ENCODE data around the gene UBE2D4. TPM values are rescaled to one million over a fixed set of nuclear protein-coding genes. Genes with fewer than 3 reads are reported as not detected.
A peak's percentile ranks its signal among the peaks of the same experiment; 100 is the strongest.
"Not testable (repeated sequence)": the region's sequence is repeated elsewhere in the genome, so short reads cannot be mapped to it uniquely, and the experiment has no call there.

UBE2D4 gene
- polyA plus RNA-seq (ENCODE audit: insufficient read length): 18.6 TPM

- peak; percentile 83 for DNase-seq
These were observed at the start of gene UBE2D4 for GRCh38 chr7:43925984-43926797. Gene UBE2D4 (plus strand): TSS chr7:43926436. CDS start chr7:43926533, 97 bp downstream.

DNA sequence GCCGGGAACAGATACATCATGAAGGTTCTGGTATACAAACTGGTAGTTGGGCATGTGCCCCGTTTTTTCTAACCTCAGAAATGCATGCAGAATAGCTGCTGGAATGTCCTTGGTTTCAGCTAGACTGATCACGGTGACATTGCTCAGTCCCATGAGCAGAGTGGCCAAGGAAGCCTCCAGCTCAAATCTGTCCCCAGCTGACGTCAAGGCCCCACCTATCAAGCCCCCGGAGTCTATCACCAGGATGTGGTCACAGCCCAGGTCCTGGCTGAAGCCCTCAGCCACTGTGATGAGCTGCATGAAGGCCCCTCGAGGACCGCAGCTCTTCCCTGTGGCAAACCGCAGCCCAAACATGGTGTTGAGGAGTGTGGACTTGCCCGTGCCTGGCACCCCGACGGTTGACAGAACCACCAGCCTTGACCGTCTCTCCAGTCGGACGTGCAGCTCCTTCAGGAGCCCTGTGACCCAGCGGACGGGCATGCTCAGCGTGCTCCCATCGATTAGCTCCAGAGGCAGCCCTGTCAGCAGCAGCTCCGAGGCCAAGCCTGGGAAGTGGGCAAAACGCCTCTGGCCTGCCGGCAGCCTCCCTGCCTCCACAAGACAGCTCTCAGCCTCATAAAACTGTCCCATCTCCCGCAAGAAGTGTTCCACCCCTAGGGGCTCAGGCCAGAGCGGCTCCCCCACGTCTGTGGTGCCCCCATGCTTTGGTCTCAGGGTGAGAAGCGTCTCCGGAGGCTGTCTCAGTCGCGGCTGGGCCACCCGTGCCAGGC is 49.1 kb upstream of the UBE2D4 start:
- no peak for DNase-seq

GRCh38 chr7:43877968-43878864 is 48.0 kb upstream of the UBE2D4 start:
- no peak for DNase-seq

- no peak for DNase-seq
These were observed 47.4 kb upstream of the UBE2D4 start for GRCh38 chr7:43878867-43879266.

DNA sequence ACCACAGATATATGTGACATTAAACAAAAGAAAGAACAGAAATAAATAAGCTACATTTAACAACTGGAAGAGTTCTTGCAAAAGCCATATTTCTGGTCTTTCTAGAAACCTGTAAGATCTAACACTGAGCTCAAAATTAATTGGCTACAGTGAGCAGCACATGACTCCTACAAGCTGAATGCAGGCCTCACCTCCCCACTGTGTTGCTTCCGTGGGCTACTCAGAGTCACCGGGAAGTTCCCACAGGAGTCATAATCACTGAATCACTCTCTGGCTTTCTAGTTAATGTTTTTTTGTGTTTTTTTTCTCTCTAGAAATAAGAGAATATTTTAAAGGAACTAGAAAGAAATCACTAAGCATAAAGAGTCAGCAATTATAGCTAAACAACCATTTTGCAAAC is 46.8 kb upstream of the UBE2D4 start:
- DNase-seq: no peak

DNA sequence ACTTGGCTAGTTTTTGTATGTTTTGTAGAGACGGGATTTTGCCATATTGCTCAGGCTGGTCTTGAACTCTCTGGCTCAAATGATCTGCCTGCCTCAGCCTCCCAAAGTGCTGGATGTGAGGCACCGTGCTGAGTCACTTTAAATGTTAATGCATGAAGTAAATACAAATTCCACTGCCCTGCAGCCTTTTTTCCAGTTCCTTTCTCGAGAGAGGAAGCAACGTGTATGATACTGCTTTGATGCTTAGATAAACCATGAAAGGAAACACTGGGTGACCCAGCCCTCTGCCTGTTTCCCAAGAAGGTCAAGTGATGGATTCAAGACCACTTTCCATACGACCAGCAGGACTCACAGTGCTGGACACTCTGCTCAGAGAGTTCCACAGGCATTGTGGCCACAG is 45.6 kb upstream of the UBE2D4 start:
- DNase-seq: no peak

DNA sequence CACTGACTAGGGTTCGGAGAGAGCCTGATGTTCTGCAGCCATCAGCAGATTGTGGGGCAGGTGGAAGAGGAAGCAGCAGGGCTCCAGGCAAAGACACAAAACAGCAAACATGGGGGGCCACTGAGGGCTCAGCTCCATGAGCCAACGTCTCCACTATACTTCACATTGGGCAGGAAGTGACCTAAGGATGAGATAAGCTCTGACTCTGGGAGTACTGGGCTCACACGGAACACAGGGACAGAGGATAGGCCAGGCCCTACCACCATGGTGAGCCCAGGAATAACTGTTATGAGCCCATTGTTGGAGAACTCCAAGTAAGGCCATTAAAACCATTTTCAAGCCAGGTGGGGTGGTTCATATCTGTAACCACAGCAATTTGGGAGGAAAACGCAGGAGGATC is 42.0 kb upstream of the UBE2D4 start:
- DNase-seq: no peak

DNA sequence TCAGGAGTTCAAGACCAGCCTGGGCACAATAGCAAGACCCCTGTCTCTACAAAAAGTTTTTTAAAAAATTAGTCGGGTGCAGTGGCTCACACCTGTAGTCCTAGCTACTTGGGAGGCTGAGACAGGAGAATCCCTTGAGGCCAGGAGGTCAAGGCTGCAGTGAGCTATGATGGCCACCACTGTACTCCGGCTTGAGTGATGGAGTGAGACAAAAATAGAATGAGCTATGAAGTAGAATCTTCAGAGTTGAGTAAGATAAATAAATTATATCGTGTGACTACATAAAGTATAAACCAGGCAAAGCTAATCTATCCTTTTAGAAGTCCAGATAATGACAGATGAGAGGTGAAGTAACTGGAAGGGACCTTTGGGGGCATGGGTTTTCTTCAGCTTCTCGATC is 41.6 kb upstream of the UBE2D4 start:
- no peak for DNase-seq

DNA sequence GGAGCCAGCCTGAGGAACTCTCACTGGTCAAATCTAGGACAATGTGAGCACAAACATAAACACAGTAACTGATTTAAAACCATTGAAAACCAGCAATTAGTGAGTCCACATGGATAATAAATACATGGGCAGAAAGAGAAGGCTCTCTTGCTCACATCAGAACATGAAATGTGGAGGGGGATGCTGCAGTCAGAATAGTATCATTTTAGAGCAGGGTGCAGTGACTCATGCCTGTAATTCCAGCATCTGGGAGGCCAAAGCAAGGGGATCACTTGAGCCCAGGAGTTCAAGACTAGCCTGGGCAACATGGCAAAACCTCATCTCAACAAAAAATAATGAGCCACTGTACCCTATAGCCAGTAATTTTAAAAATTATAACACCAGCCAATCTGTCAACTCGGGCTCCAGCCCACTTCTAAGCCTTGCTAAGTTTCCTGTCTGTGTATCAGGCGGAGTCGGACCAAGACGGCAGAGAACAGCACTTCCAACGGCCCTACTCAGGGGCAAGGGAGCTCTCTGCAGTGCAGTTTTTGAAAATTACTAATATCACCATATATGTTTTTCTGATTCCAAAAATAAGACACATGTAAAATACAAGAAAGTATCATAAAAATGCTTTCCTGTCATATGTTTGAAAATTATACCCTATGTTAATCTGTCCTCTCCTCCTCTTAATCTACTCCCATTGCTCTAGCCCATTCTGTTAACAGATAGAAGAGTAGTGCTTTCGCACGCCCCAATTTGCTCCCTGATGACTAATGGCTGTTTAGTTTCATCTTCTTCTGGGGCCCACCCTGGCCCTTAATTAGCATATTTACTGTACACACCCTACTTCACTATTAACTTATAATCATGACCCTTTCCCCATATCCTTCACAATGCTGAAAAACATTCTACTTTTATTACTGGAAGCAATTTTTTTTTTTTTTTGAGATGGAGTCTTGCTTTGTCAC is 37.0 kb upstream of the UBE2D4 start:
- no peak for DNase-seq

- no peak for DNase-seq
These were observed 35.8 kb upstream of the UBE2D4 start for GRCh38 chr7:43890468-43890867.

GRCh38 chr7:43891069-43891955 is 34.9 kb upstream of the UBE2D4 start:
- no peak for DNase-seq

DNA sequence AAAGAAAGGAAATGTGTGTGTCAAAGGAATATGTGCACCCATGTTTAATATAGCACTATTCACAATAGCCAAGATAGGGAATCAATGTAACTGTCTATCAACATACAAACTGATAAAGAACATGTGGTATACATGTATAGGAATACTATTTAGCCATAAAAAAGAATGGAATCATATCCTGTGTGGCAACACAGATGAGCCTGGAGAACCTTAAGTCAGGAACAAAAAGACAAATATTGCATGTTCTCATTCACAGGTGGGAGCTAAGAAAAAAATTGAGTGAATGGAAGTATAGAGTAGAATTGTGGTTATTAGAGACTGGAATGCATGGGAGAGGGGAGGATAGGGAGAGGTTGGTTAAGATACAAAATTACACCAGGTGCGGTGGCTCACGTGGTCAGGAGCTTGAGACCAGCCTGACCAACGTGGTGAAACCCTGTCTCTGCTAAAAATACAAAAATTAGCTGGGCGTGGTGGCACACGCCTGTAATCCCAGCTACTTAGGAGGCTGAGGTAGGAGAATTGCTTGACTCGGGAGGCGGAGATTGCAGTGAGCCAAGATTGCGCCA is 30.3 kb upstream of the UBE2D4 start:
- DNase-seq: no peak

- DNase-seq: not testable (repeated sequence)
These were observed 27.7 kb upstream of the UBE2D4 start for GRCh38 chr7:43898571-43898970.

DNA sequence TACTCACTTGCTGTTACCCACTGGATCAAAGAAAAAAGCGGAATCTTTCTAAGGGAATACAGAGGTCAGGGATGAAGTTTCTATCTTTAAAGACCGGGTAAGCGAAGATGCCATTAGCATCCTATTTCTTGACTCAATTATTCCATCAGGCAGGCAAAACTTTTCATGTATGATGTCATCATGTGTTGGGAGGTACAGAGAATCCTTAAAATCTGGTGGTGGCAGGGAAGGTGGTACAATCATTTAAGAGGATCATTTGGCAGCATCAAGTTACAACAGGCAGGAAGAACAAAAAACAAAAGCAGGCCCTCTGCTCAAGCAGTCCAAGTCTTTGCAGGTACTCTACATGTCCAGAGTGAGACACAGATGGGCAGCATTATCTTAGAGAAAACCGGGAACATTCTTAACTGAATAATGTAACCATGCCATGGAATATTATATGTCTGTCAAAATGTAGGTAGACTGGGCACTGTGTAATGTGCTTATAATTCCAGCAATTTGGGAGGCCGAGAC is 23.6 kb upstream of the UBE2D4 start:
- no peak for DNase-seq

DNA sequence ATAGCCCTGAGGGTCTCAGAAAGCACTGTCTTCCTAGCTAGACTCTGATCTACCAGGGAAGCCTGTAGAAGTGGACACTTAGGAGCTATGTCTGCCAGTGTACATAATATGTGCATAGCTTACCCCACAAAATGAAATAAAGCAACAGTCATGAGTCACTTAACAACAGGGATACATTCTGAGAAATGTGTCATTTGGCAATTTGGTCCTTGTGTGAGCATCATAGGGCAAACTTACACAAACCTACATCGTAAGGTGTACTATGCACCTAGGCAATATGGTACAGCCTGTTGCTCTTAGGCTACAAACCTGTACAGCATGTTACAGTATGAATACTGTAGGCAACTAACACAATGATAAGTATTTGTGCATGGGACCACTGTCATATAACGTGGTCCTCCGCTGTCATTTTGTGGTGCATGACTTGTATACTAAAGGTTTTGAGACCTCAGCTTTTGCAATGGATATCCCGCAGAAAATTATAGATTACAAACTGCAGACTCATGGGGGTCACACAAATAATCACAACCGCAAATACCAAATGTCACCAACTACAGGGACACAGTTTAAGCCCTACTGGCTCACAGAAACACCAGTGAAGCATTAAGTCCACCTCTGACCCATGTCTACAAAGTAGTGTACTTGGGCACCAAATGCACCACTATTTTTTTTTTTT is 21.6 kb upstream of the UBE2D4 start:
- no peak for DNase-seq

DNA sequence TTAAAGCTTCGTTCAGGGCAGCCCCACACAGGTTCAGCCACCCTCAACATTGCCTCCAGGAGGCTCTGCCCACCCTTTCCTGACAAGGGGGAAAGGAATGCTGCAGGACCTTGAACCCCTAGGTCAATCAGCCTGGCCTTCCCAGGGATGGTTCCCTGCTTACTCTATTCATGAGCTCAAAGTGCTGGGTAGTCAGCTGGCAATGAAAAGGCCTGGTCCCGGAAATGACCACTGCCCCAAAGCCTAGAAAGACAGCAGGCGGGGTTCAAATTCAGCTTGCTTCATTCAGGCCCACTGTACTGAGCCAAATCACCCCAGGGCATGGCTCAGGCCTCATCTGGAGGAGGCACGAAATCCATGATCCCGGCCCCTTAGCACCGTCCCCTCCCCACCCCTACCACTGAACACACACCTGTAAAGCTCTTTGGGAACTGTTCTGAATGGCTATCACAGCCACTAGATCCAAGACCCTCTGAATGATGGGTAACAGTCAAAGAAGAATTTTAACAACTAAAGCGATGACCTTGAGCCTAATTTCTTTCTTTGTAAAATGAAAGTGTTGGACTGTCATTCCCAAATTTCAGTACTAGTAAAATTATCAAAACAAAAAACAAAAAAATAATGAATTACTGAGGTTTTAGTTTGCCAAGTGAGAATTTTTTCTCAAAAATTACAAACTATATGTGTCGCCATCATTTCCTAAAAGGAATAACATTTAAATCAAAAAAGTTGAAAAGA is 20.9 kb upstream of the UBE2D4 start:
- DNase-seq: peak; percentile 11

DNA sequence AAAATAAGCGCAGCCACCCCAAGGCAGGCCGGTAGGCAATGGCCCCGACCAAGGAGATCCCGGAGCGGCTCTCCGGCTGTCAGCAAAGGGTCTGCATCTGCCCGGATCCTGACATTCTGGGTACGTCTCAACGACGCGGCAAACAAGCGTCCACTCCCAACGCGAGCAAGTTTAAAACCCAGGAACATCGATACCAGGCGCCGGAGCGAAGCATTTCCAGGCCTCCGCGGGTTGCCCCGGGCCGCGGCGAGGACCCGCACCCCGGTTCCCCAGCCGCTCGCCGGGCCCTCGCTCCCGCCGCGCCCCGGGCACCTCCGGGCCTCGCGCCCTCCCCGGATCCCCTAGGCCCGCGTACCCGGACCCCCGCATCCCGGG is 20.3 kb upstream of the UBE2D4 start:
- DNase-seq: peak; percentile 43

DNA sequence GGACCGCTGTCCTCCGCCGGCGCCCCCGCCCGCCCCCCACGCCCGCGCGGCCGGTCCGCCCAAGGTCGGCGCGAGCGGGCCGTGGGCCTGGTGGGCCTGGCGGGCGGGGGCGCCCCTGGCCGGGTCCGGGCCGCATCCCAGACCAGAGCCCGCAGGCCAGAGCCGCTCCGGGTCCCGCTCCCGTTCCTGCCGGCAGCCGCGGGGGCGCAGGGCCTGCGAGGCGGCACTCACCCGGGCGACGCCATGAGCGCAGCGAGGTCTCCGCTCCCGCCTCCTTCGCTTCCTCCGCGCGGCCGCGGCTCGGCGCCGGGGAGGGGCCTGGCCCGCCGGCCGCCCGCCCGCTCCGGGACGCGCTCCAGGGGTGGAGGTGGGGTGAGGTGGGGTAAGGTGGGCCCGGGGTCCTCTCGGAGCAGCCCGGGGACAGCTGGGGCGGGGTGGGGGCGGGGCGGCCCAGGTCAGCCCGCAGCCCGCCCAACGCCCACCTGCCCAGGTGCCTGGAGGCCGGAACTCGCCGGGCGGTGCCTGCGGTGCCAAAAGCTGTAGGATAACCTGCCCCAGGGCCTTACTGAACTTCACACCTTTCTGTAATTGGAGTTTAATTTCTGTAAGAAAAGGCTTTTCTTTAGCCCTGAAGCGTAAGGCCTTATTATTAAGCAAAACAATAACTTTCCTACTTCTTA is 19.8 kb upstream of the UBE2D4 start, which contains the start of gene URGCP:
Gene URGCP (minus strand): TSS at position 266 of the 680 bp plus-strand sequence. CDS start 21 bp downstream, at position 245.
- peak; percentile 62 for DNase-seq
